Keratinocyte (primary cell): Measurements from ENCODE around the gene BCAS3.

Source experiments
- CTCF ChIP-seq, 3 experiments: IDR thresholded peaks in 1 of 3; conservative IDR thresholded peaks in 1 of 3; optimal IDR thresholded peaks in 1 of 3; 2 replicates in 2 of 3; 3 replicates in 1 of 3; pipeline versions ENCODE3 to v1.5.1; 2011; ENCODE audit warnings: low read length in 3 of 3, mild to moderate bottlenecking in 3 of 3, moderate library complexity in 2 of 3, control low read depth in 1 of 3, inconsistent platforms in 1 of 3; ENCODE audit not compliant: insufficient read depth in 2 of 3; ENCODE audit errors: extremely low read depth in 1 of 3
- EZH2 ChIP-seq: IDR thresholded peaks from one replicate; pipeline ENCODE4 v1.6.1; 2012; ENCODE audit warnings: inconsistent platforms, mild to moderate bottlenecking, low read length, moderate library complexity

- TF ChIP-seq CTCF (optimal IDR thresholded peaks at IDR 0.05 in 1 of 3, IDR thresholded peaks at IDR 0.05 in 1 of 3, conservative IDR thresholded peaks at IDR 0.05 in 1 of 3; ENCODE audit: extremely low read depth in 1 of 3, insufficient read depth in 2 of 3, low read length in 3 of 3) = no peak
- no peak for TF ChIP-seq EZH2
Measured at GRCh38 chr17:61331886-61332285, 654.2 kb downstream of the BCAS3 start.
